Activated CD4-positive, alpha-beta T cell treated with anti-CD3 and anti-CD28 coated beads, Interleukin-2, amount 50 U/mL, for 1 hour (primary cell): Measurements from ENCODE around the gene CEP112.

Source experiments
- DNase-seq: peaks from one replicate; pipeline ENCODE4 v3.0.0-alpha.2; 2020

Gene CEP112

DNA sequence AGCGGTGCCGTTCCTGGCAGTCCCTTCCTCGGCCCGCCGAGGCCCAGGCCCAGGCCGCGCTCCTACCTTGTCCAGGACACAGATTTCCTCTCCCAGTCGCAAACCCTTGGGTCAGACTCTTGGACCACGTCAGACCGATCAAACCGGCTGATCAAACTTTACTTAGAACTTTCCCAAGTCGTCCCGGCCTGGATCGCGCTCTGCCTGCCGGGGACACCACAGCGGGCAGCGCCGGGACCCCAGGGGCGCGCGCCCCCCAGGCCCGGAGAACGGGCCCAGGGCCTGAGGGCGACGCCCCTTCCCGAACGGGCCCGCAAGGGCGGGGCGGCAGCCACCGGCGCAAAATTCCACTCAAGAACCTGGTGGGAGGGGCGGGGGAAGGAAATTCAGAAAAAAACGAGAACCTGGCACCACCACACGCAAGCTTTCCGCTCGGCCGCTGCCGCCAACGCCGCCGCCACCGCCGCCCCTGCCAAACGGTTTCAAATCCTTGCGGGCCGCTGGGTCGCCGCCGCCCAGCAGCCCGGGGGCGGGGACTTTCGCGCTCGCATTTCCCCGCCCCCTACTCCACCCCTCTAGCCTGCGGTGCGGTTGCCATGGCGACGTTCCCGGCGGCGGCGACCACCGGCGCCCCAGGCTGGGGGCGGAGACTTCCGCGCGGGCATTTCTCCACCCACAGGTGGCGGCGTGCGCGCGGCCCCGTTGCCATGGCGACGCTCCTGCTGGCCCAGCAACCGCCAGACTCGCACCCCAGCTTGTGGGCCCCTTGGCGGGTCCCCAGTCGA, at the start of gene CEP112:
CEP112 (minus strand) TSS at position 541 of the 785 bp plus-strand sequence.
- DNase-seq, result peak; percentile 95

GRCh38 chr17:66240630-66241029, 48.7 kb upstream of the CEP112 start:
- no peak for DNase-seq

DNA sequence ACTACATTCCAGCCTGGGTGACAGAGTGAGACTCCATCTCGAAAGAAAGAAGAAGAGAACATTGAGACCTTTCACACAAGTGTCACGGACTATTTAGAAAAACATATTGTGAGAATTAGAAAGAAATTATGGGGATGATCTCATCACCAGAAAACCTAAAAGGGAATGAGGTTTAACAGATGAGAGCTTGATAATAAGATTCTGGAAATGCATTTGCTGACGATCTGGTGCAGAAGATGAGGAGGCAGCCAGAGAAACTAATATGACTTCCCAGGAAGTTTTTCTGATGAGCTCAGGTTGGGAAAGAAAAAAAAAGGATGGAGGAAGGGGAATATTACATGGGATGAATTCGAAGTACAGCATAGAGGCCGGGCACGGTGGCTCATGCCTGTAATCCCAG, 48.1 kb upstream of the CEP112 start:
- DNase-seq, result no peak

DNA sequence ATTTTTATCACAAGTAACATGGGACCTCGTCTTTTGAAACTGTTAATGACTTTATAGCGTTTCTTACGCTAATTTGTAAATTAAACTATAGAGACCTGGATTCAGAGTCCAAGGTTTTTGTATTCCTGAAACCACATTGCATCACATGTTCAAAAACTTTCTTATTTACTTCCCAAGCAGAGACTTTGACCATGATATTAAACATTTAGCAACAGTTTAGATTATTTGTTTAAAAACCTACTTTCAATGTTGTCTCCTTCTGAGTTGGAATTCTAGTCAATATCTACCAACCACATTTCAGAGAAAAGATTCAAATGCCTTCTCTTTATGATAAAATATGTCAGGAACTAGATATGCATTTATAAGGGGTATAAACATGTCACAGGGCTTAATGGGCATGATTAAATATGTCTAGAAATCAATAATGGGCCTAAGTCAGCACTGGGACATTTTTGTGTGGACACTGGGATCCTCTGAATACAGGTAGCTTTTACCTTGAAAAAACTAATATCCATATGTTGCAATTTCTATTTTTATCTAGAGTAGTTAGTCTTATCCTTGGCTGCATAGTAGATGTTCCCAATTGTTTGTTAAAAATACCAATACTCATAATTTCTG, 43.6 kb upstream of the CEP112 start:
- no peak for DNase-seq

DNA sequence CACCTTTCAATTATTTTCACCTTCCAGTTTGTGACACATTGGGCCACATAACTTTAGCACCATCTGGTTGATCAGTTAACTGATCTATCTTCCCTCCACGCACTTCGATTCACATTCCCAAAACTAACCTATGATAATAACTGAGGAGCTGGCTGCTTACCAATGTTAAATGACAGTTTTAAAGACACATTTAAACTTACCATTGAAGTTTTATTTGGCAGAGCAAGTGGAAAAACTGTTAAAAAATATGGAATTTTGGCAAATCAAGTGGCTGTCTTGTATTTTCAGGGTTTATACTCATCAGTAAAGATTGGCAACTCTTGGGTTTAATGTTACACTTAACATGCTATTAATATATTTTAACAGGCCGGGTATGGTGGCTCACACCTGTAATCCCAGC, 42.7 kb upstream of the CEP112 start:
- no peak for DNase-seq

DNA sequence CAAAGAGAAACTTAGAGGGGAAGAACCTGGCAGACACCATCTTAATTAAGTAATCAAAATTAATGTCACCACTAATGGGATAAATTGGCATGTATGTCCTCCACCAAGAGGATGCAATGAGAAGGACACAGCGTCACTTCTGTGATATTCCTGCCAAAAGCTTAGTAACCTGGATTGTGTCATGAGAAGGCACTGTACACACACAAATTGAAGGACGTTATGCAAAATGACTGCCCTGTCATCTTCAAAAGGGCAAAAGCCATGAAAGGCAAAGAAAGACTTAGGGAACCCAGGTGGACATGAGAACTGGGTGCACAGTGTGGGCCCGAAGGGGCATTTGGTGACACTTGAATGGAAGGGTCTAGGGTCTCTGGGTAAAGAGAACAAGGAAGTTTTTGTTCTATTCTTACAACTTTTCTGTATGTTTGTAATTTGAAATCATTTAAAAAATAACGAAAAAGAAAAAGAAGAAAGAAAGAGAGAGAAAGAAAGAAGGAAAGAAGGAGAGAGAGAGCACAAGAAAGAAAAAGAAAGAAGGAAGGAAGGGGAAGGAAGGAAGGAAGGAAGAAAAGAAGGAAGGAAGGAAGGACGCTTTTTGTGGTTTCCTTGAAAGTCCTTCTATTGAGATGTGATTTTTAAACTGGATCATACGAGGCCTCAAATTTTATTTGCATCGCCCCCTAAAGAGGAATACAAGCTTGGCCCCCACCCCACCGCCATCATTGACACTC, 41.3 kb upstream of the CEP112 start:
- no peak for DNase-seq

DNA sequence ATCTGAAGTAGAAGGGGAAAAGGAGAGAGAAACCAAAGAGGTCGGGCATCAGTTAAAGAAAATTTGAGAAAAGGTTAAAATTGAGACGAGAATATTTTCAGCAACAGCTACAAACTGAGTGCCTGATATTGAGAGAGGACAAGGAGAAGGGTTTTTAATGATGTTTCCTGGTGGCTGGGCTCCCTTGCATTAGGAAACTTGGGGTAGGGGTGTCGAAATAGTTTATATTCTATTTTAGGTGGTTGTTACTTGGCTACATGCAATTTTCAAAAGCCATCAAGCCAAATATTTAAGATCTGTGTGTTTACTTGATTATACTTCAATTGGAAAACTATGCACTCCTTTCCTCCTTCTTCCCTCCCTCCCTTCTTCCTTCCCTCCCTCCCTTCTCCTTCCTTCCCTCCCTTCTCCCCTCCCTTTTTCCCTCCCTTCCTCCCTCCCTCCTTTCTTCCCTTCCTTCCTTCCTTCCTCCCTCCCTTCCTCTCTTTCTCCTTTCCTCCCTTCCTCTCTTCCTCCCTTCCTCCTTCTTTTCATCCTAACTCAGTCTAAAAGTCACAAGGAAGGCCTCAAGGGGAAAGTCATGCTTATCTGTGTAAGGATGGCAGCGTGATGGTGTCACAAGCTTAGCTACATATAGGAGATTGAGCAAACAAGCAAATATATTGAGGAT, 39.1 kb upstream of the CEP112 start:
- no peak for DNase-seq

- no peak for DNase-seq
Measured at GRCh38 chr17:66229783-66230538, 38.0 kb upstream of the CEP112 start.

DNA sequence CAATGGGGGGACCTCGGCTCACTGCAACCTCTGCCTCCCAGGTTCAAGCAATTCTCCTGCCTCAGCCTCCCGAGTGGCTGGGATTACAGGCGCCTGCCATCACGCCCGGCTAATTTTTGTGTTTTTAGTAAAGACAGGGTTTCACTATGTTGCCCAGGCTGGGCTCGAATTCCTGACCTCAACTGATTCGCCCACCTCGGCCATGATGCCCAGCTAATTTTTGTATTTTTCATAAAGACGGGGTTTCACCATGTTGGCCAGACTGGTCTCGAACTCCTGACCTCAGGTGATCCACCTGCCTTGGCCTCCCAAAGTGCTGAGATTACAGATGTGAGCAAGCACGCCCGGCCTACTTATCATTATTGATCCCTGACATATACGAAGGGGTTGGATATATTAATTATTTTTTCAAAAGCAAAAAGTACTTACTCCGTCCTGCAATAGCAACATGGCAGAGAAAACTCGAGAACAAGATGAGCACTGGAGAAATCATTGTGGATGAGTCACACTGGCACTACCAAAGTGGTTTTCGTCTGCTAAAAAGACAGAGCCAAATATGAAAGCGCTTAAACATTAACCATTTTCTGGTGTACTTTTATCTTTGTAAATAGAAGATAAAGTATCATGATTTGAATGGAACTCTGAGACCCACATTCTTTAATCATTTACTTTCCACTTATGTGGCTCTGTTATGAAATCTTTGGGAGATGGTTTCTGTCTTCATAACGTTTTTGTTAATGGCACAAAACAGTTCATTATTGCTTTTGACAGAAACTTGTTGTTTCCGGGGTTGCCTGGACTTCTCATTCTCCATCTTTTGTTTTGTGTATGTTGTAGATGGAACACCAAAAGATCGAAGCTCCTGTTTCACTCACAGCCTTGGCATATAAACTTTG, 37.2 kb upstream of the CEP112 start, which contains the start of gene APOH:
APOH (minus strand) TSS at position 529 of the 896 bp plus-strand sequence; CDS start at position 493, 36 bp downstream.
- DNase-seq, result no peak

DNA sequence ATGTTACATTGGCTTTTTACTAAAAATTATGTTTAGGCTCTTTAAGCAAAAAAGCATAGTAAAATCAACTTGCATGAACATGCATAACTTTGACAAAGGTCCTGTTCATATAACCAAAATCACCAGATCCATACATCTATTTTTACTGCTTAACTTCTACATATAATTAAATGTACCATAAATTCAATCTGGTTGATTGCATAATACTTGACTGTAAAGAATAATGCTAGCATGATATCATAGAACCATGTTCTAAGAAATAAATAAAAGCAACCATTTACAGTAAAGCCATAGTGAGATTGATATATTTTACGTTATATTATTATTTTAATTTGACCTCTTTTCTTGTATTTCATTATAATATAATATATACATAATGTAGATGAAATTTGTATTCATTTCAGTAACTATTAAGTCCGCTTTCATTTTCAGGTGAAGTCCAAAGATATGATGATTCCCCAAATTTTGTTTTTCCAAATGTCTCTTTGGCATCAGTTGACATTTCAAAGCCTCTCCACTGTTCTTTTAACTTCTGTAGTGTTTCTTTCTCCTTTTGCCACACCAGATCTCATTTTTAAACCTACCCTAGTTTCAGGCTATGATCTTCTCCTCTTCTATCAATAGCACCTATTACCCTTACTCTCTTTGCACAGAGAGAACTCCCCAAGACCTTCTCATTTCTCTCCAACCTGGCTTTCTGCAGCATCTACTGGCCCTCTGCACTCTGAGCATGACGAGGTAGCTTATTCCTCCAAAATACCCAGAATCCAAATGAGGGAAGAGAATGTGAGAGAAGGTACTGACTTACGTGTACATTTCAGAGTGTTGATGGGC, 35.5 kb upstream of the CEP112 start:
- no peak for DNase-seq

DNA sequence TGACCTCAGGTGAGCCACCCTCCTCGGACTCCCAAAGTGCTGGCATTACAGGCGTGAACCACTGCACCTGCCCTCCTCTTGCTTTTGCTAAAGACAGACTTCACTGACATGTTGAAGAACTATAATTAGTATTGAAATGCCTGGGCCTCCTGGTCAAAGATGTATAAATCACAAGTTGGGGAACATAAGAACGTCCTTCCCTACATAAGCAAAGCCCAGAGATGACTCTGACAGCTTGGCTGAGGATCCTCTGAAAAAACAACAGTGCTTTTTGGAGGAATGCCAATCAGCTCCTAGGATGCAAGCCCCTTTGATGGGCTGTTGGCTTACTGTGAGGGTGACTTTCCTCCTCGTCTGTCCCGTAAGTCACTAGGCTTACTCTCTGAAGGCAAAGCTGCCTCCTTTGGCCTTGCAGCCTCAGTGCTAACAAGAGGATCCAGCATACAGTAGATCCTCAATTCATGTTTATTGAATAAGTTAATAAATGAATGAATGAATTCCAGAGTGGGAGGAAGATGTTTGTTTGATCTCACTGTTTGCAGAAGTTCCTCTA, 30.9 kb upstream of the CEP112 start:
- no peak for DNase-seq

- DNase-seq, result no peak
Measured at GRCh38 chr17:66221755-66222530, 30.0 kb upstream of the CEP112 start.

- no peak for DNase-seq
Measured at GRCh38 chr17:66221343-66221742, 29.4 kb upstream of the CEP112 start.

- no peak for DNase-seq
Measured at GRCh38 chr17:66220079-66220835, 28.3 kb upstream of the CEP112 start.

DNA sequence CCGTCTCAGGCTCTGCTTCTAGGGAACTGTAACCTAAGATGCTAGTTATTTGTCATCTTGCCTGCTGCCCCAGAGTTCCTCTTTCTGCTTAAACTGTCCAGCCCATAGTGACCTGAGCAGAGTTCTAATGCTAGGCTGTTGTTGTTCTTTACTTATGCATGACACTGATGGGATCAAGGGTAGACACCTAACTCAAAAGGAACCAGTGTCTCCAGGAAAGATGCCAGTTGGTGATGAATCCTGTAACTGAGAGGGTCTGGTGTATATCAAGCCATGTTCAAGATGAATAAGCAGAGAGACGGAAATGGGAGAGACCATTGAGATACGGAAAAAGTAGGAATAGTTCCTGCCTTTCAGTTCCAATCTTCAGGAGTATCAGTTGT, 23.6 kb upstream of the CEP112 start:
- DNase-seq, result no peak

GRCh38 chr17:66214884-66215528, 23.1 kb upstream of the CEP112 start:
- no peak for DNase-seq

- no peak for DNase-seq
Measured at GRCh38 chr17:66211047-66211810, 19.3 kb upstream of the CEP112 start.
